Ramos (cell line): ENCODE data around the gene FAM83F.
"Not testable (repeated sequence)": the region's sequence is repeated elsewhere in the genome, so short reads cannot be mapped to it uniquely, and the experiment has no call there.

Source experiments
- in situ Hi-C: fragments of 300-500 bp; cut with MboI; formaldehyde crosslinking; loops from one replicate; pipeline ENCODE4 v1.14.3; 2022; ENCODE audit warnings: low sequenced_read_pairs; ENCODE audit not compliant: unreplicated experiment

The FAM83F gene

DNA sequence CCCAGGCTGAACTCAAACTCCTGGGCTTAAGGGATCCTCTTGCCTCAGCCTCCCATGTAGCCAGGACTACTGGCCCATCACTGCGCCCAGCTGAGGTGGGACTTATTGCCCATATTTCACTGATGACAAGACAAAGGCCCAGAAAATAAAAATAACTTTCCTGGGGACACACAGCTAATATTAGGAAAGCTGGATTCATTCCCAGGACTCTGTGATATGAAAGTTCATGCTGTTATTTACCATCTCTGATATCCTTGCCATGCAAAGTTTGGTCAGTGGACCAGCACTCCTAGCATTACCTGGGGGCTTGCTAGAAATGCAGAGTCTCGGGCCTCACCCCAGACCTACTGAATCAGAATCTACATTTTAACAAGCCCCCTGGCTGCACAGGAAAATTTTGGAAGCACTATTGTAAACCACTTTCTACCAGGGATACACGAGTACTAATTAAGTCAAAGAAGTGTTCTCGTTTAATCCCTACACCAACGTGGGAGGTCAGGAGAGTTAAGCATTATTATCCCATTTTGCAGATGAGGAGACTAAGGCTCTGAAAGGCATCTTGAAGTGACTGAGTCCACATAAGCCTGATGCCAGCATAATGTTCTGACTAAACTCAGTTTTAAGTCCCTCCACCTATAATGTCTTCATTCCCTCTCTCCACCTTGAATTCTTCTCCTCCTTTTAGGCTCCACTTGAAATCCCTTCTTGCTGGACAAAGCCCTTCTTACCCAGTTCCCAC is 2.5 kb upstream of the FAM83F start:
- in situ Hi-C loops: no loop called here

GRCh38 chr22:39992894-39993293 is 1.9 kb upstream of the FAM83F start:
- in situ Hi-C loops: not testable (repeated sequence)

GRCh38 chr22:39994041-39994565 is 651 bp upstream of the FAM83F start:
- in situ Hi-C loops: no loop called here

DNA sequence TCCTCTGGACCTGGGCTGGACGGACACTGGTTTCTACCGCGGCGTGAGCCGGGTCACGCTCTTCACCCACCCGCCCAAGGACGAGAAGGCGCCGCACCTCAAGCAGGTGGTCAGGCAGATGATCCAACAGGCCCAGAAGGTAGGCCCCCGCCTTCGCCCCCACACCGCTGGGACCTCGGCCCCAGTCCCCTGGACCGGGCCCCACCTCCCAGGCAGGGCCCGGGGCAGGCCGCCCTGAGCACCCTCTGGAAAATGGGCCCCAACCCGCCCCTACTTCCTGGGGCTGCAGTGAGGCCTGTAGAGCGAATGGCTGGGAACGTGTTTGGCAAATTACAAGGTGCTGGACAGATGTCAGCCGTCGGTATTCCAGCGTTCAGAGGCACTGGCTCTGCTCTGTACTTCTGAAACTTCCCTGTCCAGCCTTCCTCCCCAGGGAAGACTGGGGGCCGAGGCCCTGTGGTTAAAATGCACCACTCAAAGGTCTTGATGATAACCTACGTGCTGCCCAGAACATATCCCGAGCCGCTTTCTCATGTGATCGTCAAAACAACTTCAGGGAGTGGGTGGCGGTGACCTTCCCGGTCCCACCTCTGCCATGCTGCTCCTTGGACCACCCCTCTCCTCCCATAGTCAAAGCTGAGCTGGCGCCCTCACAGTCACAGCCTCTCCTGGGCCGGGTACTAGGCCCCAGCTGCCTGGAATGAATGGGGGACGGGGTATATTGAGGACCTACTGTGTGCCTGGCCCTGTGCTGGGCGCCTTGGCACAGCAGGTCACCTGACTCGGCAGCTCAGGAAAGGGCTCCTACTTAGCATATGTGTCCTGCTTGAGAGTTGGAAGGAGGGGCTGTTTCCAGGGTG is 869 bp downstream of the FAM83F start:
- in situ Hi-C loops: no loop called here

DNA sequence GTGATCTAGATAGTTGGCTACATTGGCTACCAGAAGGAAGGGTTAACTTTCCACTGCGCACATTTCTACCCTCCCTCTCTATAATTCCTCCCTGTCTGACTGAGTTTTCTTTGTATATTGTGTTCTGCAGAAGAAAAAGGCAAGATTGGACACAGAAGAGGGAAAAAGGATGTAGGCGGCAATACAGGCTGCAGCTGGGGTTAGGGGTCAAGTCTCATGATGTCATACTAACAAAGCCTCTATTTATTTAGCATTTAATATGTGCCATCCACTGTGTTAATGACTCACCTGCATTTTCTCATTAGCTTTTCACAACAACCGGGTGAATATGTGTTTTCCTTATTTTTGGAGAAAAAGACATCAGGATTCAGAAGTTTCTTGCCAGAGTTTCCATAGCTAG is 2.0 kb downstream of the FAM83F start:
- in situ Hi-C loops: no loop called here

GRCh38 chr22:39997421-39997820 is 2.7 kb downstream of the FAM83F start:
- in situ Hi-C loops: no loop called here

- in situ Hi-C loops: no loop called here
These were observed 3.4 kb downstream of the FAM83F start for GRCh38 chr22:39997939-39998726.

GRCh38 chr22:39999144-39999757 is 4.5 kb downstream of the FAM83F start:
- in situ Hi-C loops: no loop called here

- in situ Hi-C loops: no loop called here
These were observed 5.4 kb downstream of the FAM83F start for GRCh38 chr22:40000171-40000570.

- in situ Hi-C loops: no loop called here
These were observed 6.4 kb downstream of the FAM83F start for GRCh38 chr22:40001106-40001505.

DNA sequence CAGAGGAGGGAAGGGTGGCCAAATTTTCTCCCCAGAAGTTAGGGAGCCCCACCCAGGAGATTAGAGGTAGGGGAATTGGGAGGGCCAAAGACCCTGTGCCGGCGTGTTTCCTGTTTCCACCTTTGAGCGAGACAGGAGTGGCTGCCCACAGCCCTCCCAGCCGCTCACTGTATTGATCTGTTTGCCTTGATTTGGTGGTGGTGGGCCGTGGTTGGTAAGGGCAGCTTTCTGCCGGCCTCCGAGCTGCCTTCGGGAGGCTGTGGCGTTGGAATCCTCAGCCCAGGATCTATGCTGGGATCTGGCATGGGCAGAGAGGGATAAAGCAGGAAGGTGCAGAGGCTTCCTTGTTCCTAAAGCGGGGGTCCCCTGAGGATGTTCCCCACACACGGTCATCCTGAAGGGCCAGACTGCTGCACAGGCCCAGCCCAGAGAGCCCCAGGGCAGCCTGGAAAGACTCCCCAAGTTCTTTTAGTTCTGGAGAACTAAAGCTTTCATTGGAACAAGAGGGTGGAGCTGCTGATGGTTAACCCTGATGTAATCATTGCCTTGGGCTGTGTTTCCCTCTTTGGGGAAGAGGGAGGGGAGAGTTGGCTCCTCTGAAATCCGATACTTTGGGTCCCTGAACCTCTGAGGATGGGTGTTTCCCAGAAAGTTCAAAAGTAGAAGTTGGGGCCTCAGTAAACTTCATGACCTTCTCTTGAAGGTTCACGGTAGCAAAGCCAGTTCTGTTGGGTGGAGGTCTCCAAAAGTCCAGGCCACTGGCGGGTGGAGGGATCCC is 7.2 kb downstream of the FAM83F start:
- in situ Hi-C loops: no loop called here

- in situ Hi-C loops: no loop called here
These were observed 8.4 kb downstream of the FAM83F start for GRCh38 chr22:40002935-40003715.

DNA sequence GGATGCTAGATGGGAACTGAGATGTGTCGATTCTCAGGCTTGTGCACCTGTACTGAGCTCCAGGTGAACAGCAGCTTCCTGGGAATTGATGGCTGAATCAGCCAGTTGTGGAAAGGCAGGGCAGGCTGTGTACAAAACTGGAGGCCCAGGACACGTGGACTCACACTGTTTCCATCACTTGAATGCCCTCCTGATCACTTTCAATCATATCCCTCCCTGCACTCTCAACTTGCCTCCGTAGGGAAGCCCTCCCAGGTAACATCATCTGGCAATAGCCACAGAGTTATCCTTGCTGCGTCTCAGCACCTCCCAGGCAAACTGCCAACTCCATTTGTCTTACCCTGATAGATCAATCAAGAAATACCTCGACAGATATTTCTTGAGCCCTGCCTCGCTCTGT is 10.1 kb downstream of the FAM83F start:
- in situ Hi-C loops: no loop called here

DNA sequence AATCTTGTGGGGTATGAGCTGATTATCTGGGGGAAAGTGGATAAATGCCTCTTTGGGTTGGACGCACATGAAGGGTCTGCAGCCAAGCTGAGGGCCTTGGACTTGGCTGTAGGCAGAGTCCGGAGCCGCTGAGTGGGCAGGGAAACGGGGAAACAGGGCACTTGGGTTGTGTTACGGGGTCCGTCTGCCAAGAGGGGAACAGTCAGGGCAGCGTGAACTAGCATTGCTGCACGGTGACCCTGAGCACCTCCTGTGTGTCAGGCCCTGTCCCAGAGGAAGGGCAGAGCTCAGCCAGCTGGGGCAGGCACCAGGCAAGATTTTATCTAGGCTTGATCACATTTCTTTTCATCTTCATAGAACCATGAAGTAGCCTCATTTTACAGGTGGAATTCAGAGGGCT is 11.9 kb downstream of the FAM83F start:
- in situ Hi-C loops: no loop called here

- in situ Hi-C loops: no loop called here
These were observed 13.3 kb downstream of the FAM83F start for GRCh38 chr22:40007853-40008710.

DNA sequence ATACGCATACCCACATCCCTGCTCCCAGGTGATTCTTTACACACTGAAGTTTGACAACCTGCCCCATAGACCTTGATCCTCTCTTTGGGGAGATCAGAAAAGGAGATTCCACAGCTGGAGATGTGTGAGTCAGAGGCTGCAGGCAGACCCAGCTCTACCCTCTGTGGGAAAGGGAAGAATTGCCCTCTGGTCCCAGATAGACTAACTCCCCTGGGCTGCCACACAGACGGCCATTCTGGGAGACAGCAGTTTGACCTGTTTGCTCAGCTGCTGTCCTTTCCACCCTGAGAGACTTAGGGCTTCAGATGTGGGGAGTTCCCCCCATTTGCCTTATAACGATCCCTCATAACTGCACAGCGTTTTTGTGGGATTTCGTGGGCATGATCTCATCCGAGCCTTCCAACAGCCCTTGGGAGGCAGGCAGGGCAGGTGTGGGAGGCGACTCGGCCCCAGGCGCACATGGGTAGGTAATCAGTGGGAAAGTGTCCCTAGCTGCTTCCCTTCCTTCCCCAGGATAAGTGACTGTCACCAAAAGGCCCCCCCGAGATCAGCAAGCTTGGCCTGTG is 14.1 kb downstream of the FAM83F start:
- in situ Hi-C loops: no loop called here

DNA sequence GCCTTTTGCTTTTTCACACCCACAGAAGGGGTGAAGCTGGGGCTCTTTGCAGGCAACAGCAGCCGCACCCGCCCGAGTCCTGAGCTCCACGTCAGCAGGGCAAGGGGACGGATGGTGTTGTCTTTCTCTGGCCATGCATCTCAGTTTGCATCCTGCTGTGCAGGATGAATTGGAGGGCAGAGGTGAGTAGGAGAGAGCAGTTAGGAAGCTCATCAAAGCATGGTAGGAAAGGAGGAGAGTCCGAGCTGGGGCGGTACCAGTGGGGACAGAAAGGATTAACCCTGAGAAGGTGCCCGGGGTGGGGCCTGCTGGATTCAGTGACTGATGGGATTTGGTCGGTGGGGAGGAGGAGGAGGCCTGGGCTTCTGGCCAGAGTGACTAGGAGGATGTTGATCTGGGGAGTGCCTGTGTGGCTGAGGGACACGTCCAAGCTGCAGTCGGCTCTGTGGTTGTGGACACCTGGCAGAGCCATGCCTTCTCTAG is 14.6 kb downstream of the FAM83F start:
- in situ Hi-C loops: no loop called here
